HAP-1 (cell line): ENCODE measurements around the gene FKBP10.
A peak's percentile ranks its signal among the peaks of the same experiment; 100 is the strongest.

Experiments
- DNase-seq, 2 experiments: peaks; one replicate each; pipeline ENCODE4 v3.0.0-alpha.2; 2016 to 2020; ENCODE audit warnings: low spot score in 2 of 2
- H3K27me3 ChIP-seq: fragments of 250-450 bp; sonication (Bioruptor Pico); 2 replicates; pipeline ENCODE4 v1.5.1; 2020; ENCODE audit warnings: low read depth, mild to moderate bottlenecking, moderate library complexity
- H3K36me3 ChIP-seq: fragments of 250-450 bp; sonication (Bioruptor Pico); replicated peaks from 2 replicates; pipeline ENCODE4 v1.5.1; 2020; ENCODE audit warnings: mild to moderate bottlenecking
- H3K4me1 ChIP-seq: fragments of 250-450 bp; sonication (Bioruptor Pico); 2 replicates; pipeline ENCODE4 v1.5.1; 2020; ENCODE audit warnings: mild to moderate bottlenecking
- H3K4me3 ChIP-seq: fragments of 250-450 bp; sonication (Bioruptor Pico); 2 replicates; pipeline ENCODE4 v1.5.1; 2020; ENCODE audit warnings: mild to moderate bottlenecking, moderate library complexity
- H3K9me3 ChIP-seq: fragments of 250-450 bp; sonication (Bioruptor Pico); 2 replicates; pipeline ENCODE4 v1.5.1; 2020; ENCODE audit warnings: mild to moderate bottlenecking, moderate library complexity
- in situ Hi-C: fragments of 300-500 bp; cut with MboI; formaldehyde crosslinking; loops from 3 replicates; pipeline ENCODE4 v1.14.3; 2020; ENCODE audit warnings: low sequenced_read_pairs, inconsistent platforms, mixed read lengths

FKBP10 gene

GRCh38 chr17:41812381-41813151, at the start of gene FKBP10:
FKBP10 (plus strand) TSS chr17:41813004; CDS start chr17:41813035, 31 bp downstream.
- peak; percentile 87 to 96 for DNase-seq
- Histone ChIP-seq H3K36me3 (peaks cover 43% of the 10 kb centered on the region), H3K27me3 (no peaks in the 10 kb centered on the region), H3K4me3 (peak within 1 kb of the TSS; percentile 89), H3K9me3 (no peaks in the 10 kb centered on the region; the same call in 1 of the 2 replicates), H3K4me1 (peaks cover 18% of the 10 kb centered on the region)
- in situ Hi-C loops, result no loop called here

GRCh38 chr17:41763327-41763726, 49.5 kb upstream of the FKBP10 start:
- Histone ChIP-seq H3K36me3 (peaks cover 49% of the 10 kb centered on the region), H3K9me3 (no peaks in the 10 kb centered on the region), H3K4me1 (no peaks in the 10 kb centered on the region), H3K4me3 (no peak overlapping the region), H3K27me3 (no peaks in the 10 kb centered on the region)
- no peak for DNase-seq
- in situ Hi-C loops, result no loop called here

- Histone ChIP-seq H3K4me1 (no peaks in the 10 kb centered on the region), H3K9me3 (no peaks in the 10 kb centered on the region), H3K4me3 (no peak overlapping the region), H3K27me3 (no peaks in the 10 kb centered on the region), H3K36me3 (peaks cover 52% of the 10 kb centered on the region)
- in situ Hi-C loops, result no loop called here
- no peak for DNase-seq
Observed at GRCh38 chr17:41766135-41766534, 46.7 kb upstream of the FKBP10 start.

GRCh38 chr17:41767324-41768042, 45.3 kb upstream of the FKBP10 start:
- Histone ChIP-seq H3K4me1 (no peaks in the 10 kb centered on the region), H3K36me3 (peaks cover 50% of the 10 kb centered on the region), H3K27me3 (no peaks in the 10 kb centered on the region), H3K9me3 (no peaks in the 10 kb centered on the region), H3K4me3 (no peak overlapping the region)
- in situ Hi-C loops, result no loop called here
- no peak for DNase-seq

- Histone ChIP-seq H3K4me1 (no peaks in the 10 kb centered on the region), H3K9me3 (no peaks in the 10 kb centered on the region), H3K27me3 (no peaks in the 10 kb centered on the region), H3K36me3 (peaks cover 37% of the 10 kb centered on the region), H3K4me3 (no peak overlapping the region)
- in situ Hi-C loops, result no loop called here
- DNase-seq, result no peak
Observed at GRCh38 chr17:41768682-41769288, 44.0 kb upstream of the FKBP10 start.

- Histone ChIP-seq H3K9me3 (no peaks in the 10 kb centered on the region), H3K4me1 (no peaks in the 10 kb centered on the region), H3K27me3 (no peaks in the 10 kb centered on the region), H3K4me3 (no peak overlapping the region), H3K36me3 (peaks cover 35% of the 10 kb centered on the region)
- in situ Hi-C loops, result no loop called here
- no peak for DNase-seq
Observed at GRCh38 chr17:41769346-41769862, 43.4 kb upstream of the FKBP10 start.

- peaks cover 30% of the 10 kb centered on the region for H3K36me3 ChIP-seq
- no peak for DNase-seq
- H3K4me3 ChIP-seq, result no peak overlapping the region
- H3K4me1 ChIP-seq, result peaks cover under 1% of the 10 kb centered on the region; the same call in 1 of the 2 replicates
- no peaks in the 10 kb centered on the region for H3K9me3 ChIP-seq
- H3K27me3 ChIP-seq, result no peaks in the 10 kb centered on the region
- in situ Hi-C loops, result no loop called here
Observed at GRCh38 chr17:41769985-41770384, 42.8 kb upstream of the FKBP10 start.

GRCh38 chr17:41771389-41772206, 41.2 kb upstream of the FKBP10 start:
- in situ Hi-C loops, result no loop called here
- H3K4me1 ChIP-seq, result peaks cover 15% of the 10 kb centered on the region
- no peaks in the 10 kb centered on the region for H3K27me3 ChIP-seq
- DNase-seq, result no peak
- no peak overlapping the region for H3K4me3 ChIP-seq
- no peaks in the 10 kb centered on the region for H3K9me3 ChIP-seq
- peaks cover 21% of the 10 kb centered on the region for H3K36me3 ChIP-seq

- DNase-seq, result no peak
- H3K27me3 ChIP-seq, result no peaks in the 10 kb centered on the region
- in situ Hi-C loops, result no loop called here
- H3K36me3 ChIP-seq, result peaks cover 17% of the 10 kb centered on the region
- H3K4me1 ChIP-seq, result peaks cover 15% of the 10 kb centered on the region
- H3K9me3 ChIP-seq, result no peaks in the 10 kb centered on the region
- no peak overlapping the region for H3K4me3 ChIP-seq
Observed at GRCh38 chr17:41772218-41772585, 40.6 kb upstream of the FKBP10 start.

- DNase-seq, result no peak
- no peaks in the 10 kb centered on the region for H3K27me3 ChIP-seq
- H3K9me3 ChIP-seq, result no peaks in the 10 kb centered on the region
- no peak overlapping the region for H3K4me3 ChIP-seq
- peaks cover 15% of the 10 kb centered on the region for H3K4me1 ChIP-seq
- in situ Hi-C loops, result no loop called here
- H3K36me3 ChIP-seq, result peaks cover 12% of the 10 kb centered on the region
Observed at GRCh38 chr17:41772586-41773189, 40.1 kb upstream of the FKBP10 start.

GRCh38 chr17:41773190-41773588, 39.6 kb upstream of the FKBP10 start:
- in situ Hi-C loops, result no loop called here
- Histone ChIP-seq H3K27me3 (no peaks in the 10 kb centered on the region), H3K4me3 (no peak overlapping the region), H3K9me3 (no peaks in the 10 kb centered on the region), H3K4me1 (peaks cover 15% of the 10 kb centered on the region), H3K36me3 (peaks cover 11% of the 10 kb centered on the region)
- no peak for DNase-seq

- in situ Hi-C loops, result no loop called here
- Histone ChIP-seq H3K9me3 (no peaks in the 10 kb centered on the region), H3K4me3 (no peak overlapping the region), H3K36me3 (peaks cover 7% of the 10 kb centered on the region), H3K27me3 (no peaks in the 10 kb centered on the region), H3K4me1 (peaks cover 15% of the 10 kb centered on the region)
- no peak for DNase-seq
Observed at GRCh38 chr17:41773731-41774193, 39.0 kb upstream of the FKBP10 start.
